Trophoblast cell (in vitro differentiated cells and primary cell): Measurements from ENCODE around the gene RETREG3.

Experiments used
- DNase-seq, 2 donors: peaks; one replicate each; pipeline ENCODE4 v3.0.0-alpha.2; 2016
- H2AFZ ChIP-seq: 2 replicates; pipeline ENCODE4 v1.6.1; 2013; ENCODE audit warnings: low read length, moderate library complexity, mild to moderate bottlenecking; ENCODE audit not compliant: insufficient read depth, poor library complexity
- H2AK5ac ChIP-seq: 2 replicates; pipeline ENCODE4 v1.6.1; 2013; ENCODE audit warnings: mild to moderate bottlenecking, low read length
- H2BK120ac ChIP-seq: 2 replicates; pipeline ENCODE4 v1.6.1; 2013; ENCODE audit warnings: low read length, mild to moderate bottlenecking, moderate library complexity; ENCODE audit not compliant: insufficient read depth, poor library complexity
- H2BK12ac ChIP-seq: 2 replicates; pipeline ENCODE4 v1.6.1; 2013; ENCODE audit warnings: mild to moderate bottlenecking, low read length, moderate library complexity
- H2BK5ac ChIP-seq: 2 replicates; pipeline ENCODE4 v1.6.1; 2013; ENCODE audit warnings: low read length, low read depth, moderate library complexity, mild to moderate bottlenecking; ENCODE audit not compliant: poor library complexity
- H3K14ac ChIP-seq: 2 replicates; pipeline ENCODE4 v1.6.1; 2013; ENCODE audit warnings: mild to moderate bottlenecking, low read length
- H3K18ac ChIP-seq: 2 replicates; pipeline ENCODE4 v1.6.1; 2013; ENCODE audit warnings: mild to moderate bottlenecking, low read length
- H3K23ac ChIP-seq: 2 replicates; pipeline ENCODE4 v1.6.1; 2013; ENCODE audit warnings: low read length
- H3K27ac ChIP-seq: 2 replicates; pipeline ENCODE4 v1.5.1; 2013; ENCODE audit warnings: low read depth, mild to moderate bottlenecking, inconsistent platforms, low read length, moderate library complexity
- H3K27me3 ChIP-seq: 2 replicates; pipeline ENCODE4 v1.6.1; 2013; ENCODE audit warnings: inconsistent platforms, mild to moderate bottlenecking, low read length, moderate library complexity; ENCODE audit not compliant: insufficient read depth
- H3K36me3 ChIP-seq, 2 experiments: 1 replicate in 1 of 2; 2 replicates in 1 of 2; pipeline ENCODE4 v1.6.1; 2013; ENCODE audit warnings: low read length in 2 of 2, mild to moderate bottlenecking in 2 of 2, moderate library complexity in 1 of 2; ENCODE audit not compliant: insufficient read depth in 2 of 2, control insufficient read depth in 1 of 2
- H3K4ac ChIP-seq: 2 replicates; pipeline ENCODE4 v1.6.1; 2013; ENCODE audit warnings: low read depth, mild to moderate bottlenecking, low read length, moderate library complexity
- H3K4me1 ChIP-seq, 2 experiments: 1 replicate in 1 of 2; 2 replicates in 1 of 2; pipeline ENCODE4 v1.6.1; 2013; ENCODE audit warnings: low read length in 2 of 2, mild to moderate bottlenecking in 2 of 2, moderate library complexity in 1 of 2; ENCODE audit not compliant: insufficient read depth in 2 of 2, control insufficient read depth in 1 of 2
- H3K4me2 ChIP-seq: 2 replicates; pipeline ENCODE4 v1.6.1; 2013; ENCODE audit warnings: inconsistent platforms, mild to moderate bottlenecking, low read length, moderate library complexity
- H3K4me3 ChIP-seq: 2 replicates; pipeline ENCODE4 v1.5.1; 2013; ENCODE audit warnings: mild to moderate bottlenecking, low read depth, low read length, inconsistent platforms
- H3K79me1 ChIP-seq: one replicate; pipeline ENCODE4 v1.6.1; 2013; ENCODE audit warnings: low read length
- H3K79me2 ChIP-seq: 2 replicates; pipeline ENCODE4 v1.6.1; 2013; ENCODE audit warnings: low read length, mild to moderate bottlenecking; ENCODE audit not compliant: control insufficient read depth, insufficient read depth, poor library complexity
- H3K9ac ChIP-seq: 2 replicates; pipeline ENCODE4 v1.6.1; 2013; ENCODE audit warnings: mild to moderate bottlenecking, low read length
- H3K9me3 ChIP-seq: 2 replicates; pipeline ENCODE4 v1.6.1; 2013; ENCODE audit warnings: low read depth, mild to moderate bottlenecking, control low read depth, inconsistent platforms, low read length; ENCODE audit not compliant: insufficient read depth
- H4K12ac ChIP-seq: 2 replicates; pipeline ENCODE4 v1.6.1; 2013; ENCODE audit warnings: low read depth, mild to moderate bottlenecking, low read length, moderate library complexity
- H4K8ac ChIP-seq: 2 replicates; pipeline ENCODE4 v1.6.1; 2013; ENCODE audit warnings: low read depth, mild to moderate bottlenecking, low read length, moderate library complexity
- H4K91ac ChIP-seq: one replicate; pipeline ENCODE4 v1.6.1; 2013; ENCODE audit warnings: low read depth, mild to moderate bottlenecking, low read length, moderate library complexity
- WGBS: extraction: QIAGEN DNeasy Blood & Tissue Kit; methylation state at CpG from one replicate; pipeline ENCODE4 v1.1.7; 2013; ENCODE audit warnings: missing lambda C conversion rate; ENCODE audit not compliant: insufficient read length, insufficient coverage; ENCODE audit errors: extremely low coverage; 5-methylcytosine and 5-hydroxymethylcytosine counted together

Gene RETREG3

DNA sequence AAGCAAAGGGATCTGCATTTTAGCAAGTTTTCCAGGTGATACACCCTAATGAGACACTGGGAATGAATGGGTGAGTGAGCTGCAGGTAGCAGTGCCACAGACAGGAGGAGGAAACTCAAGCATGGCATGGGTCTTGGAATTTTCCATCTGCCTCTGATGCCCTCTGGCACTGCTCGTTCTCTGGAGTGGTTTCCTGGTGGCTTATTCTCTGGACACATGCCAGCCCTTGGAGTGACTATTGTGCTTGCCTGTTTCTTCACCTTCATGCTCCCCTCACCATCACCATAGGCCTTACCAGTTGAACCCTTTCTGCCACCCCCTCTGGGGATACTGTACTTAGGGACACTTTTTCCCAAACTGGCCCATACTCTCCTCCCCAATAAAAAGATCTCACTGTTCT lies 45.6 kb downstream of the RETREG3 start:
- no CpG with 5 or more reads among the region's 1 CpG for WGBS
- H4K8ac ChIP-seq, result no peak overlapping the region
- H3K79me1 ChIP-seq, result peaks cover 15% of the 10 kb centered on the region
- no peak overlapping the region for H2BK120ac ChIP-seq
- H3K18ac ChIP-seq, result no peak overlapping the region
- no peak overlapping the region for H3K27ac ChIP-seq
- no peaks in the 10 kb centered on the region for H3K27me3 ChIP-seq
- H2AK5ac ChIP-seq, result no peak overlapping the region
- H2BK5ac ChIP-seq, result no peak overlapping the region
- no peak overlapping the region for H3K23ac ChIP-seq
- no peak for DNase-seq
- H3K79me2 ChIP-seq, result peaks cover 12% of the 10 kb centered on the region
- no peak overlapping the region for H2AFZ ChIP-seq
- H3K4me2 ChIP-seq, result no peak overlapping the region
- no peak overlapping the region for H3K9ac ChIP-seq
- H3K14ac ChIP-seq, result no peak overlapping the region
- H3K36me3 ChIP-seq, result peaks cover 30 to 31% of the 10 kb centered on the region in 2 experiments
- H3K9me3 ChIP-seq, result no peaks in the 10 kb centered on the region
- H3K4me3 ChIP-seq, result no peak overlapping the region
- no peak overlapping the region for H4K91ac ChIP-seq
- no peak overlapping the region for H3K4ac ChIP-seq
- no peak overlapping the region for H4K12ac ChIP-seq
- peaks cover 14 to 16% of the 10 kb centered on the region in 2 experiments for H3K4me1 ChIP-seq
- H2BK12ac ChIP-seq, result no peak overlapping the region

DNA sequence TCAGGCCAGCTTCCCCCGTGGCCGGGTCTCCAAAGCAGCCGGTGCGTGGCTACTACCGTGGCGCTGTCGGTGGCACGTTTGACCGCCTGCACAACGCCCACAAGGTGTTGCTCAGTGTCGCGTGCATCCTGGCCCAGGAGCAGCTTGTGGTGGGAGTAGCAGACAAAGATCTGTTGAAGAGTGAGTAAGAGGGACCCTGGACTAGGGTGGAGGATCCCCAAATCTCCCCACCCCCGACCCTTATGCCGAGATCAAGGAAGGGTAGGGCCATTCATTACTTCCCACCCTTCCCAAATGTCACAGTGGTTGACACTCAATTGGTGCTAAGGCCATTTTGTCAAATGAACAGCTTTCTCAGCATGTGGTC lies 46.0 kb downstream of the RETREG3 start:
- Histone ChIP-seq H3K18ac (peak overlapping the region; percentile 1), H3K9me3 (no peaks in the 10 kb centered on the region), H2BK120ac (no peak overlapping the region), H3K4me1 (peaks cover 14 to 16% of the 10 kb centered on the region in 2 experiments), H3K9ac (no peak overlapping the region), H3K79me2 (peaks cover 12% of the 10 kb centered on the region), H3K27me3 (no peaks in the 10 kb centered on the region), H4K91ac (peak overlapping the region; percentile 0), H4K12ac (no peak overlapping the region), H3K27ac (no peak overlapping the region), H3K23ac (no peak overlapping the region), H2AK5ac (no peak overlapping the region), H4K8ac (peak overlapping the region; percentile 28), H3K14ac (no peak overlapping the region), H2BK12ac (no peak overlapping the region), H2AFZ (no peak overlapping the region), H3K4ac (peak overlapping the region; percentile 63), H3K4me3 (peak overlapping the region; percentile 85), H2BK5ac (no peak overlapping the region), H3K4me2 (peak overlapping the region; percentile 77), H3K79me1 (peaks cover 15% of the 10 kb centered on the region), H3K36me3 (peaks cover 26 to 29% of the 10 kb centered on the region in 2 experiments)
- WGBS, result no CpG with 5 or more reads among the region's 14 CpGs
- DNase-seq, result no peak

DNA sequence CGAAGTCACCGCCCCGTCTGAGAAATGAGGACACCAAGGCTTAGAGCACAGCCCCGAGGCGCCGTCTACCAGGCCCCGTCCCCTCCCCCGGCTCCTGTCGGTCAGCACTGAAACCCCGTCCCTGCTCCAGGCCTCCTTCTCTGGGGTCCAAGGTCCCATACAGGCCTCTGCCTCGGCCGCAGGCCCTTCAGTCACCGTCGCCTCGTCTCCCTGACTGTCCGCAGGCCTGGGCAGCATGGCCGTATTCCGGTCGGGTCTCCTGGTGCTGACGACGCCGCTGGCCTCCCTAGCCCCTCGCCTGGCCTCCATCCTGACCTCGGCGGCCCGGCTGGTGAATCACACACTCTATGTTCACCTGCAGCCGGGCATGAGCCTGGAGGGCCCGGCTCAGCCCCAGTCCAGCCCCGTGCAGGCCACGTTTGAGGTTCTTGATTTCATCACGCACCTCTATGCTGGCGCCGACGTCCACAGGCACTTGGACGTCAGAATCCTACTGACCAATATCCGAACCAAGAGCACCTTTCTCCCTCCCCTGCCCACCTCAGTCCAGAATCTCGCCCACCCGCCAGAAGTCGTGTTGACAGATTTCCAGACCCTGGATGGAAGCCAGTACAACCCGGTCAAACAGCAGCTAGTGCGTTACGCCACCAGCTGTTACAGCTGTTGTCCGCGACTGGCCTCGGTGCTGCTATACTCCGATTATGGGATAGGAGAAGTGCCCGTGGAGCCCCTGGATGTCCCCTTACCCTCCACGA lies 46.6 kb downstream of the RETREG3 start:
- Histone ChIP-seq H3K4me3 (peak overlapping the region; percentile 85), H3K23ac (no peak overlapping the region), H3K4me2 (peak overlapping the region; percentile 77), H3K27me3 (no peaks in the 10 kb centered on the region), H3K18ac (peak overlapping the region; percentile 37), H4K8ac (peak overlapping the region; percentile 87), H3K9me3 (no peaks in the 10 kb centered on the region), H3K9ac (peak overlapping the region; percentile 83), H3K4me1 (peaks cover 11 to 14% of the 10 kb centered on the region in 2 experiments), H3K27ac (peak overlapping the region; percentile 43), H4K91ac (peak overlapping the region; percentile 81), H3K79me1 (peaks cover 14% of the 10 kb centered on the region), H3K4ac (peak overlapping the region; percentile 63), H3K14ac (peak overlapping the region; percentile 66), H2BK12ac (no peak overlapping the region), H2AK5ac (peak overlapping the region; percentile 90), H4K12ac (peak overlapping the region; percentile 26), H3K36me3 (peaks cover 26 to 29% of the 10 kb centered on the region in 2 experiments), H2BK120ac (peak overlapping the region; percentile 5), H3K79me2 (peaks cover 10% of the 10 kb centered on the region), H2AFZ (peak overlapping the region; percentile 9), H2BK5ac (peak overlapping the region; percentile 5)
- DNase-seq, result peak; percentile 75 to 86
- no CpG with 5 or more reads among the region's 48 CpGs for WGBS

DNA sequence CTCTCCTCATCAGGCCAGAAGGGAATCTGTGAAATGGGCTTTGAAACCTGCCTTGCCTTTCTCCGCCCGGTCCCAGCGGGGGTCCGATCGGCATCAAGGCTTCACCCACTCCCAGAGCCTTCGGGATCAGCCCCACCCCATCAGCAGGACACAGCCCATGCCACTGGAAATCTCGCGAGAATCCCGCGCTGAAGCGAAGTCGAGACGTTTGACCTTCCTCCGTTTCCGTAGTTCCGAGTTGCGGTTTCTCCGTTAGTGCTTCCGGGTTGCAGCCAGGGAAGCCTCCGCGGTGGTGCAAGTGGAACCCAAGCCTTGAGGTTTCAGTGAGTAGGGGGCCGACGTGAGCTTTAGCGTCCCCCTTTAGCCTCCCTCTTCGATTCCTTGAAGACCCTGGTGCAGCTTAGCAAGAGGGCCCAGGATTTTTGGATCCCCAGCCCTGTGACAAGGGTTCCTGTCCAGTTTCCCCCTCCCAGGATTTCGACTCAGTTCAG lies 47.2 kb downstream of the RETREG3 start, which contains the start of gene COASY:
Gene COASY, plus strand, starts transcription at position 252 of the 491 bp plus-strand sequence. CDS start 475 bp downstream, outside the sequence.
- H3K14ac ChIP-seq, result peak within 1 kb of the TSS; percentile 73
- WGBS, result no CpG with 5 or more reads among the region's 26 CpGs
- H3K36me3 ChIP-seq, result peaks cover 26 to 29% of the 10 kb centered on the region in 2 experiments
- peaks cover 10 to 12% of the 10 kb centered on the region in 2 experiments for H3K4me1 ChIP-seq
- no peaks in the 10 kb centered on the region for H3K27me3 ChIP-seq
- H3K4me3 ChIP-seq, result peak within 1 kb of the TSS; percentile 85
- H3K4ac ChIP-seq, result peak within 1 kb of the TSS; percentile 82
- peak within 1 kb of the TSS; percentile 92 for H4K91ac ChIP-seq
- H2BK12ac ChIP-seq, result no peak within 1 kb of the TSS
- peak within 1 kb of the TSS; percentile 5 for H2BK5ac ChIP-seq
- peaks cover 4% of the 10 kb centered on the region for H3K79me2 ChIP-seq
- peak; percentile 94 to 100 for DNase-seq
- H3K9me3 ChIP-seq, result no peaks in the 10 kb centered on the region
- peak within 1 kb of the TSS; percentile 83 for H3K9ac ChIP-seq
- peak within 1 kb of the TSS; percentile 46 for H2BK120ac ChIP-seq
- peak within 1 kb of the TSS; percentile 87 for H4K8ac ChIP-seq
- H3K79me1 ChIP-seq, result peaks cover 8% of the 10 kb centered on the region
- peak within 1 kb of the TSS; percentile 90 for H2AK5ac ChIP-seq
- no peak within 1 kb of the TSS for H3K23ac ChIP-seq
- H3K4me2 ChIP-seq, result peak within 1 kb of the TSS; percentile 77
- H3K18ac ChIP-seq, result peak within 1 kb of the TSS; percentile 37
- peak within 1 kb of the TSS; percentile 19 for H2AFZ ChIP-seq
- H3K27ac ChIP-seq, result peak within 1 kb of the TSS; percentile 43
- H4K12ac ChIP-seq, result peak within 1 kb of the TSS; percentile 96
